NB4 (cell line): ENCODE data around the gene ADAMTS7.
A peak's percentile ranks its signal among the peaks of the same experiment; 100 is the strongest.

Experiments
- DNase-seq: peaks from one replicate; pipeline ENCODE4 v3.0.0; 2010; ENCODE audit warnings: low read depth
- H3K4me3 ChIP-seq: one replicate; pipeline ENCODE4 v1.5.1; 2011; ENCODE audit warnings: mild to moderate bottlenecking, low read depth, low read length, moderate library complexity
- MYC ChIP-seq: IDR thresholded peaks from 2 replicates; pipeline ENCODE4 v1.6.1; 2011; ENCODE audit warnings: low read depth, low read length
- POLR2A ChIP-seq: IDR thresholded peaks from 2 replicates; pipeline ENCODE4 v1.6.1; 2011; ENCODE audit warnings: mild to moderate bottlenecking; ENCODE audit not compliant: insufficient read length; ENCODE audit errors: extremely low read depth
- TF ChIP-seq, protein P1 (sequence below): IDR thresholded peaks from one replicate; pipeline ENCODE4 v1.5.1; 2012; ENCODE audit warnings: low read depth, low read length
- TF ChIP-seq, protein P2 (sequence below): IDR thresholded peaks from 2 replicates; pipeline ENCODE4 v1.6.1; 2011; ENCODE audit warnings: low read depth, low read length

Gene ADAMTS7

DNA sequence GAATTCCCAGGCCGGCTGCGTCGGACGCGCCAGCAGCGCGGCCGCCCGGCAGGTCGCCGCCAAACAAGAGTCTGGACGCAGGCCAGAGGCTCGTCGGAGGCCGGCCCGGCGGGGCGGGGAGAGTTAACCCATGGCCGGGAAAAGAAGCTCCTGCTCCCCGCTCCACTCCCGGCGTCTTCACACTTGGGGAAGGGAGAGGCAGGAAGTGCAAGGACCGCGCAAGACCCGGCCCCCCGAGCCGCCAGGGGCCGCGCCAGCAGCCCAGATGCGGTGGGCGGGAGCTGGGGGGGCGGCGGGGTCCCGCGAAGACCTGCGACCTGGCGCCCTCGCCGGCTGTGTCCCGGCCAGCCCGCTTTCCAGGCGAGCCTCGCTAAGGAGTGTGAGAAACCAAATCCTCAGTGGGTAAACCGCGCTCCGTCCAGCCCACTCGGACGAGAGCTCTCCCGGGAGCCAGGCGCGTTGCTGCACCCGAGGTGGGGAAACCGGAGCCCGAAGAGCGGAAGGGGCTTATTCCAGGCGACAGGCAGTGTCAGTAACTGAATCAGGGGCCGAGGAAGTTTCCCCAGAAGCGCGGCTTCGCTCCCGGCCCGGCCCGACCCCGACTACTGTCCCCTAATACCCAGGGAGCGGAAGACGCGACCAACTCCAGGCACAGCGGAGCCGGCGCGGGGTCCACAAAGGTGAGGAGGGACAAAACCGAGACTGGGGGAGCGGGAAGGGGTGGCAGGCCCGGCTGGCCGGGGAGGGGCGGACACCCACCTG is 721 bp downstream of the ADAMTS7 start:
- DNase-seq: peak; percentile 54
- TF ChIP-seq MYC: no peak
- no peak for TF ChIP-seq POLR2A
- TF ChIP-seq, protein P1, sequence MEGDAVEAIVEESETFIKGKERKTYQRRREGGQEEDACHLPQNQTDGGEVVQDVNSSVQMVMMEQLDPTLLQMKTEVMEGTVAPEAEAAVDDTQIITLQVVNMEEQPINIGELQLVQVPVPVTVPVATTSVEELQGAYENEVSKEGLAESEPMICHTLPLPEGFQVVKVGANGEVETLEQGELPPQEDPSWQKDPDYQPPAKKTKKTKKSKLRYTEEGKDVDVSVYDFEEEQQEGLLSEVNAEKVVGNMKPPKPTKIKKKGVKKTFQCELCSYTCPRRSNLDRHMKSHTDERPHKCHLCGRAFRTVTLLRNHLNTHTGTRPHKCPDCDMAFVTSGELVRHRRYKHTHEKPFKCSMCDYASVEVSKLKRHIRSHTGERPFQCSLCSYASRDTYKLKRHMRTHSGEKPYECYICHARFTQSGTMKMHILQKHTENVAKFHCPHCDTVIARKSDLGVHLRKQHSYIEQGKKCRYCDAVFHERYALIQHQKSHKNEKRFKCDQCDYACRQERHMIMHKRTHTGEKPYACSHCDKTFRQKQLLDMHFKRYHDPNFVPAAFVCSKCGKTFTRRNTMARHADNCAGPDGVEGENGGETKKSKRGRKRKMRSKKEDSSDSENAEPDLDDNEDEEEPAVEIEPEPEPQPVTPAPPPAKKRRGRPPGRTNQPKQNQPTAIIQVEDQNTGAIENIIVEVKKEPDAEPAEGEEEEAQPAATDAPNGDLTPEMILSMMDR: no peak
- TF ChIP-seq, protein P2, sequence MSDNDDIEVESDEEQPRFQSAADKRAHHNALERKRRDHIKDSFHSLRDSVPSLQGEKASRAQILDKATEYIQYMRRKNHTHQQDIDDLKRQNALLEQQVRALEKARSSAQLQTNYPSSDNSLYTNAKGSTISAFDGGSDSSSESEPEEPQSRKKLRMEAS: no peak
- peak overlapping the region; percentile 49 for H3K4me3 ChIP-seq

DNA sequence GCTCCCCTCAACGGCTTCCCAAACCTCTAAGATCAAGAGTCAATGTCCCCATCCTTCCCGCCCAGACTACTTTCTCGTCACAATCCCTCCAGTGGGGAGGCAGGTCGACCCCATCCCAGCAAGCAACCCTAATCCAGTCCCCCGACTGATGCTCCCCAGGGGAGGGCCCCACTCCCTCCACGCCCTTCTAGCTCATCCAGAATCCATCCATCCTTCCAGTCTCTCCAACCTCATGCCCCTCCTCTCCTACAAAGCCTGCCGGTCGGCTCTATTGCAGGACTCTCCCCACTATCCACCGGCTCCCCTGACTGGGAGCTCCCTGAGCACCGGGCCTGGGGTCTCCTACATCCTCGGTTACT is 1.3 kb downstream of the ADAMTS7 start:
- H3K4me3 ChIP-seq: no peak overlapping the region
- TF ChIP-seq, protein P2: no peak
- TF ChIP-seq MYC: no peak
- TF ChIP-seq, protein P1: no peak
- TF ChIP-seq POLR2A: no peak
- no peak for DNase-seq

DNA sequence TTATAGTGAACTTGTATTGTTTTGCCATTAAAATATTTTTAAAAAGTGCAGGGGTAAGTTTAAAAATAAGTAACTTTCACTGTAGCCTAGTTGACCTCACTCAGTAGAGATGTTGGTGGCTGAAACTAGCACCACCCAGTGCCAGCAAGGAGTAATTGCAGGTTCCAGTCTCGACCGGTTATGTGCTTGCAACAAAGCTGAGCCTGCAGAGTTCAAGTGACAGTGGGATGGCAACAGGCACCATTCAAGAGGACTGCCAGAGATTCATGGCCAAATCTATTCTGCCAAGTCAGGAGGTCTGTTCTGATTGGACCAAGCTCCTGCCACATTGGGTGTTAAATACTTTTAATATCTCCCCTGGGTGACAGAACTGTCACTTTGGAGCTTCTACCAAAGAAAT is 2.7 kb downstream of the ADAMTS7 start:
- TF ChIP-seq, protein P1: peak; percentile 88
- TF ChIP-seq, protein P2: no peak
- no peak overlapping the region for H3K4me3 ChIP-seq
- peak; percentile 81 for DNase-seq

DNA sequence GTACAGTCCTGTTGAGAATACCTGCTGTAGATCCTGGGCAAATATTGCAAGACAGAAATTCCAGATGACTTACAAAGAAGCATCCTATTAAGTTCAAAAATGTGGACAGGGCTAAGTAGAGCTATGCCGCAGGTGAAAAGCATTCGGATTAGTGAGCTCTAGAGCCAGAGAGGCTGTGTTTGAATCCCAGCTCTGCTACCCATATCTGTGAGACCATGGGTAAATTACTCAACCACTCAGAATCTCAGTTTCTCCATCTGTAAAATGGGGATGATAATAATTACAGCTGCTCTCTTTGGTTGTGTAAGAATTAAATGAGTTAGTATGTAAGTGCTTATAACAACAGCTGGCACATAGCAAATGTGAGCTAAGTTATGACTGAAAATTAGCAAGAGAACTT is 3.9 kb downstream of the ADAMTS7 start:
- TF ChIP-seq MYC (no peak), POLR2A (no peak)
- TF ChIP-seq, protein P2: no peak
- TF ChIP-seq, protein P1: no peak
- no peak overlapping the region for H3K4me3 ChIP-seq
- DNase-seq: no peak

DNA sequence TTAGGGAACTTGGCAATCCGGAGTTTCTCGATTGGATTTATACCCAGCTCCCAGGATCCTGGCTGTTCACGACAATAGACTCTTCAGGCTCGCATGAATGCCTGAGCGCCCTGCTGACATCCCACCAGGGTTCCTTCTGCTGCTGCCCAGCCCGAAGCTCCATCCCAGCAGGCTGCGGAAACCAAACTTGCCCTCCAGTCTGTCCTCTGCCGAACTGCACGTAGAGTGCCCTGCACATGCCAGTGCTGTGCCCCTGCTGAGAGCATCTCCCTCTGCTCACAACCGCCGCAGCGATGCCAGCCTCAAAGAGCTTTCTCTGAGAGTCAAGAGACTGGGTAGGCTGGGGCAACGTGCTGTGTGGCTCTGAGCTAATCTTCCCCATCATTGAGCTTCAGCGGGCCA is 6.9 kb downstream of the ADAMTS7 start:
- H3K4me3 ChIP-seq: no peak overlapping the region
- TF ChIP-seq MYC (no peak), POLR2A (no peak)
- TF ChIP-seq, protein P1: no peak
- TF ChIP-seq, protein P2: no peak
- DNase-seq: no peak

DNA sequence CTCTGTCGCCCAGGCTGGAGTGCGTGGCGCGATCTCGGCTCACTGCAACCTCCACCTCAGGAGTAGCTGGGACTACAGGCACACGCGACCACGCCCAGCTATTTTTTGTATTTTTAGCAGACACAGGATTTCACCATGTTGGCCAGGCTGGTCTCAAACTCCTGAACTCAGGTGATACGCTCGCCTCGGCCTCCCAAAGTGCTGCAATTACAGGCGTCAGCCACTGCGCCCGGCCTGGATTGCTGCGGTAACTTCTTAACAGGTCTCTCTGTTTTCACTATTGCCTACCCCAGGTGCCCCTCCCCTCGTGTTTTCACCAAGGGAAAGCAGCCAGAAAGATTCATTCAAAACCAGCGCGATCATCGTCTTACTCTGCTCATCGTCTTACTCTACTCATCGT is 10.5 kb downstream of the ADAMTS7 start:
- no peak for TF ChIP-seq POLR2A
- TF ChIP-seq, protein P1: no peak
- no peak for TF ChIP-seq MYC
- TF ChIP-seq, protein P2: no peak
- no peak overlapping the region for H3K4me3 ChIP-seq
- DNase-seq: no peak
